Neural cell (in vitro differentiated cells): ENCODE data around the gene DDX5. TPM values are rescaled to one million over a fixed set of nuclear protein-coding genes. Genes with fewer than 3 reads are reported as not detected.

Experiments
- H2AFZ ChIP-seq: fragments of 200-600, 300-800 bp; sonication (generic), shearing (Covaris generic); 2 replicates; pipeline ENCODE4 v1.6.0; 2014; ENCODE audit warnings: low read depth, mild to moderate bottlenecking, antibody characterized with exemption, low read length, moderate library complexity
- H3F3A ChIP-seq: fragments of 200-600 bp; shearing (Covaris generic); 2 replicates; pipeline ENCODE4 v1.6.1; 2016; ENCODE audit warnings: mild to moderate bottlenecking, moderate library complexity, mixed read lengths, antibody characterized with exemption, low read length; ENCODE audit not compliant: insufficient read depth, poor library complexity, severe bottlenecking
- H3K27ac ChIP-seq: fragments of 200-600, 300-800 bp; sonication (generic), shearing (Covaris generic); 2 replicates; pipeline ENCODE4 v1.5.1; 2014; ENCODE audit warnings: mild to moderate bottlenecking, low read length, moderate library complexity
- H3K27me3 ChIP-seq: fragments of 300-800, 200-600 bp; sonication (generic), shearing (Covaris generic); 2 replicates; pipeline ENCODE4 v1.6.0; 2014; ENCODE audit warnings: mild to moderate bottlenecking, low read depth, low read length, moderate library complexity; ENCODE audit not compliant: insufficient read depth
- H3K36me3 ChIP-seq: fragments of 300-800, 200-600 bp; sonication (generic), shearing (Covaris generic); 2 replicates; pipeline ENCODE4 v1.5.1; 2014; ENCODE audit warnings: mild to moderate bottlenecking, antibody characterized with exemption, low read length, moderate library complexity; ENCODE audit not compliant: insufficient read depth
- H3K4me2 ChIP-seq: fragments of 300-800, 200-600 bp; sonication (generic), shearing (Covaris generic); 2 replicates; pipeline ENCODE4 v1.6.0; 2014; ENCODE audit warnings: mild to moderate bottlenecking, low read length
- H3K4me3 ChIP-seq: fragments of 300-800, 200-600 bp; sonication (generic), shearing (Covaris generic); 2 replicates; pipeline ENCODE4 v1.5.1; 2014; ENCODE audit warnings: mild to moderate bottlenecking, low read length, moderate library complexity
- H3K79me2 ChIP-seq: fragments of 200-600 bp; shearing (Covaris generic); replicated peaks from 2 replicates; pipeline ENCODE4 v1.6.0; 2014; ENCODE audit warnings: mild to moderate bottlenecking, low read length, moderate library complexity; ENCODE audit not compliant: insufficient read depth
- H3K9ac ChIP-seq: fragments of 300-800, 200-600 bp; sonication (generic), shearing (Covaris generic); 2 replicates; pipeline ENCODE4 v1.6.1; 2016; ENCODE audit warnings: mild to moderate bottlenecking, low read length, mixed read lengths
- H3K9me2 ChIP-seq: fragments of 200-600 bp; shearing (Covaris generic); 2 replicates; pipeline ENCODE4 v1.6.1; 2016; ENCODE audit warnings: mild to moderate bottlenecking, low read length, mixed read lengths; ENCODE audit not compliant: insufficient read depth
- H3K9me3 ChIP-seq: fragments of 200-600, 300-800 bp; sonication (generic), shearing (Covaris generic); 2 replicates; pipeline ENCODE4 v1.6.1; 2016; ENCODE audit warnings: mild to moderate bottlenecking, mixed run types, low read length, moderate library complexity, mixed read lengths
- H4K20me1 ChIP-seq: fragments of 200-600 bp; shearing (Covaris generic); 2 replicates; pipeline ENCODE4 v1.6.1; 2016; ENCODE audit warnings: mild to moderate bottlenecking, mixed run types; ENCODE audit not compliant: insufficient read depth
- CTCF ChIP-seq: fragments of 450-650 bp; IDR thresholded peaks from 2 replicates; pipeline ENCODE4 v1.5.1; 2014; ENCODE audit warnings: antibody characterized with exemption, mild to moderate bottlenecking, moderate library complexity; ENCODE audit not compliant: poor library complexity, severe bottlenecking
- EP300 ChIP-seq: fragments of 450-650 bp; conservative IDR thresholded peaks from 2 replicates; pipeline ENCODE4 v1.6.1; 2014; ENCODE audit warnings: antibody characterized with exemption, mild to moderate bottlenecking, moderate library complexity; ENCODE audit not compliant: poor library complexity, severe bottlenecking
- EZH2 ChIP-seq: fragments of 200-600, 300-800 bp; shearing (Covaris generic), sonication (generic); IDR thresholded peaks from 2 replicates; pipeline ENCODE4 v1.6.1; 2014; ENCODE audit warnings: antibody characterized with exemption, low read length, borderline replicate concordance, mild to moderate bottlenecking; ENCODE audit not compliant: insufficient read depth, poor library complexity, severe bottlenecking
- MXI1 ChIP-seq: fragments of 450-650 bp; conservative IDR thresholded peaks from 2 replicates; pipeline ENCODE4 v1.6.1; 2014; ENCODE audit warnings: antibody characterized with exemption, mild to moderate bottlenecking; ENCODE audit not compliant: poor library complexity, severe bottlenecking
- POLR2AphosphoS5 ChIP-seq: IDR thresholded peaks from 2 replicates; pipeline ENCODE4 v1.6.1; 2012
- RAD21 ChIP-seq: fragments of 450-650 bp; conservative IDR thresholded peaks from 2 replicates; pipeline ENCODE4 v1.6.1; 2014; ENCODE audit warnings: antibody characterized with exemption, mild to moderate bottlenecking, moderate library complexity
- REST ChIP-seq: IDR thresholded peaks from 2 replicates; pipeline ENCODE4 v1.6.1; 2012; ENCODE audit warnings: borderline replicate concordance
- SMC3 ChIP-seq: fragments of 450-650 bp; conservative IDR thresholded peaks from 2 replicates; pipeline ENCODE4 v1.6.1; 2014; ENCODE audit warnings: antibody characterized with exemption, mild to moderate bottlenecking, moderate library complexity; ENCODE audit not compliant: poor library complexity
- TAF1 ChIP-seq: IDR thresholded peaks from 2 replicates; pipeline ENCODE4 v1.6.1; 2012; ENCODE audit warnings: low read depth
- polyA plus RNA-seq: library from polyadenylated mRNA; depleted of rRNA; stranded (reverse); fragments of >200 nt; gene quantifications from 2 replicates; pipeline ENCODE4 v1.2.3, GENCODE V29; 2014

Gene DDX5
- polyA plus RNA-seq, 1 donor from 2014 or later = 2,358 TPM

- peaks cover 3% of the 10 kb centered on the region for H4K20me1 ChIP-seq
- no peaks in the 10 kb centered on the region for H3K27me3 ChIP-seq
- H3K9ac ChIP-seq = no peak overlapping the region
- no peaks in the 10 kb centered on the region for H3K9me2 ChIP-seq
- no peaks in the 10 kb centered on the region for H3F3A ChIP-seq
- H3K36me3 ChIP-seq = peaks cover 9% of the 10 kb centered on the region
- H3K79me2 ChIP-seq = no peaks in the 10 kb centered on the region
- no peak overlapping the region for H2AFZ ChIP-seq
- TF ChIP-seq MXI1 (no peak), CTCF (no peak), SMC3 (no peak), TAF1 (no peak), EZH2 (no peak)
- no peaks in the 10 kb centered on the region for H3K9me3 ChIP-seq
- no peak overlapping the region for H3K27ac ChIP-seq
- no peak overlapping the region for H3K4me3 ChIP-seq
- no peak overlapping the region for H3K4me2 ChIP-seq
Observed at GRCh38 chr17:64529221-64529620, 23.1 kb upstream of the DDX5 start.

- Histone ChIP-seq H3K4me2 (no peak overlapping the region), H3F3A (no peaks in the 10 kb centered on the region), H2AFZ (no peak overlapping the region), H3K9me2 (no peaks in the 10 kb centered on the region), H3K9ac (no peak overlapping the region), H3K27me3 (no peaks in the 10 kb centered on the region), H3K27ac (no peak overlapping the region), H3K79me2 (no peaks in the 10 kb centered on the region), H4K20me1 (peaks cover 3% of the 10 kb centered on the region), H3K36me3 (peaks cover 6% of the 10 kb centered on the region), H3K9me3 (no peaks in the 10 kb centered on the region), H3K4me3 (no peak overlapping the region)
- TF ChIP-seq EP300 (no peak), TAF1 (no peak), RAD21 (no peak), POLR2AphosphoS5 (no peak)
Observed at GRCh38 chr17:64527914-64528313, 21.8 kb upstream of the DDX5 start.

- Histone ChIP-seq H3K27ac (no peak overlapping the region), H4K20me1 (peaks cover 4% of the 10 kb centered on the region), H3K27me3 (no peaks in the 10 kb centered on the region), H2AFZ (no peak overlapping the region), H3K9ac (no peak overlapping the region), H3K9me3 (no peaks in the 10 kb centered on the region), H3K4me2 (no peak overlapping the region), H3F3A (no peaks in the 10 kb centered on the region), H3K4me3 (no peak overlapping the region), H3K36me3 (peaks cover 14% of the 10 kb centered on the region), H3K79me2 (peaks cover 4% of the 10 kb centered on the region), H3K9me2 (no peaks in the 10 kb centered on the region)
- TF ChIP-seq REST = no peak
- TF ChIP-seq EZH2 = no peak
- no peak for TF ChIP-seq POLR2AphosphoS5
- TF ChIP-seq RAD21 = no peak
Observed at GRCh38 chr17:64520359-64520758, 14.3 kb upstream of the DDX5 start.
